Nucleus accumbens (tissue), 56 donors: ENCODE data around the gene WDR35.
A peak's percentile ranks its signal among the peaks of the same experiment; 100 is the strongest.

Experiments used
- DNase-seq, 56 donors: peaks; one replicate each; lab custom pipeline; 2025; lab: John Stamatoyannopoulos, UW

Gene WDR35

GRCh38 chr2:20012032-20012281 lies 22.1 kb upstream of the WDR35 start:
- DNase-seq, result no peak

- DNase-seq, result no peak
Measured at GRCh38 chr2:20011276-20012031, 21.5 kb upstream of the WDR35 start.

GRCh38 chr2:20008703-20009102 lies 18.8 kb upstream of the WDR35 start:
- DNase-seq, result no peak

GRCh38 chr2:20005891-20006470 lies 16.1 kb upstream of the WDR35 start:
- no peak for DNase-seq

- no peak for DNase-seq
Measured at GRCh38 chr2:20005067-20005627, 15.2 kb upstream of the WDR35 start.

GRCh38 chr2:20001361-20001863 lies 11.5 kb upstream of the WDR35 start:
- no peak for DNase-seq

GRCh38 chr2:19993731-19994130 lies 3.8 kb upstream of the WDR35 start:
- no peak for DNase-seq

- no peak for DNase-seq
Measured at GRCh38 chr2:19991895-19992294, 2.0 kb upstream of the WDR35 start.

- DNase-seq, result no peak
Measured at GRCh38 chr2:19990416-19990728, 467 bp upstream of the WDR35 start.

- DNase-seq, result no peak
Measured at GRCh38 chr2:19989342-19989666, 601 bp downstream of the WDR35 start.

GRCh38 chr2:19988600-19988999 lies 1.3 kb downstream of the WDR35 start:
- no peak for DNase-seq

GRCh38 chr2:19987936-19988335 lies 2.0 kb downstream of the WDR35 start:
- DNase-seq, result no peak

- no peak for DNase-seq
Measured at GRCh38 chr2:19982268-19982667, 7.6 kb downstream of the WDR35 start.

GRCh38 chr2:19979932-19980331 lies 10.0 kb downstream of the WDR35 start:
- DNase-seq, result no peak

GRCh38 chr2:19973466-19973865 lies 16.4 kb downstream of the WDR35 start:
- DNase-seq, result no peak

- DNase-seq, result no peak
Measured at GRCh38 chr2:19971691-19972090, 18.2 kb downstream of the WDR35 start.

GRCh38 chr2:19963386-19963785 lies 26.5 kb downstream of the WDR35 start:
- DNase-seq, result no peak

- DNase-seq, result peak in 28 of 56 donors; percentile 0 to 67 (median 18)
Measured at GRCh38 chr2:19955544-19956422, 34.1 kb downstream of the WDR35 start.

GRCh38 chr2:19949071-19949470 lies 40.8 kb downstream of the WDR35 start:
- DNase-seq, result no peak

- no peak for DNase-seq
Measured at GRCh38 chr2:19947184-19947940, 42.5 kb downstream of the WDR35 start.
